IMR-90 (cell line): ENCODE data around the gene SHROOM3. TPM values are rescaled to one million over a fixed set of nuclear protein-coding genes. Genes with fewer than 3 reads are reported as not detected.
"Not testable (repeated sequence)": the region's sequence is repeated elsewhere in the genome, so short reads cannot be mapped to it uniquely, and the experiment has no call there.

Experiments
- ATAC-seq: fragments of 200-7000 bp; cut with Tn5 transposase; 2 replicates; pipeline ENCODE4 v1.9.1; 2020; ENCODE audit warnings: low read depth, mild to moderate bottlenecking, moderate library complexity
- BruUV-seq: library from RNA; stranded (reverse); fragments of 400-500 nt; replicated peaks from 2 replicates; lab custom pipeline; 2021; lab: Mats Ljungman, UMichigan
- CTCF ChIA-PET: fragments of 300-600 bp; formaldehyde crosslinking; extraction: SDS; loops from one replicate; lab custom pipeline; 2021; ENCODE audit warnings: antibody characterized with exemption; lab: Yijun Ruan, JAX
- POLR2A ChIA-PET: fragments of 300-600 bp; sonication (Branson Sonifier 250); formaldehyde crosslinking; loops from one replicate; lab custom pipeline; 2022; ENCODE audit warnings: antibody characterized with exemption; ENCODE audit not compliant: unreplicated experiment; lab: Charles Lee
- DNase-seq: peaks from one replicate; pipeline ENCODE4 v3.0.0; 2013
- H2AFZ ChIP-seq: replicated peaks from 2 replicates; pipeline ENCODE3; 2013; ENCODE audit warnings: low read length, mild to moderate bottlenecking; ENCODE audit not compliant: poor library complexity
- H2AK5ac ChIP-seq: 2 replicates; pipeline ENCODE4 v1.6.1; 2013; ENCODE audit warnings: low read depth, low read length, inconsistent platforms
- H2AK9ac ChIP-seq: replicated peaks from 2 replicates; pipeline ENCODE3; 2013; ENCODE audit warnings: mild to moderate bottlenecking, low read depth, low read length, moderate library complexity; ENCODE audit not compliant: poor library complexity
- H2BK120ac ChIP-seq: 2 replicates; pipeline ENCODE4 v1.6.1; 2013; ENCODE audit warnings: low read depth, low read length, inconsistent platforms
- H2BK15ac ChIP-seq: 3 replicates; pipeline ENCODE4 v1.6.1; 2013; ENCODE audit warnings: low read depth, low read length, inconsistent platforms
- H2BK20ac ChIP-seq: 2 replicates; pipeline ENCODE4 v1.6.1; 2013; ENCODE audit warnings: low read depth, mild to moderate bottlenecking, inconsistent platforms, low read length, moderate library complexity
- H2BK5ac ChIP-seq: 2 replicates; pipeline ENCODE4 v1.6.1; 2013; ENCODE audit warnings: mild to moderate bottlenecking, low read depth, low read length, inconsistent platforms; ENCODE audit not compliant: poor library complexity, severe bottlenecking
- H3K14ac ChIP-seq: replicated peaks from 2 replicates; pipeline ENCODE4 v1.6.1; 2013; ENCODE audit warnings: low read depth, low read length, inconsistent platforms
- H3K18ac ChIP-seq: 2 replicates; pipeline ENCODE4 v1.6.1; 2013; ENCODE audit warnings: low read depth, low read length, control low read depth
- H3K23ac ChIP-seq: 2 replicates; pipeline ENCODE4 v1.6.1; 2013; ENCODE audit warnings: low read depth, low read length, inconsistent platforms
- H3K27ac ChIP-seq: 2 replicates; pipeline ENCODE4 v1.5.1; 2013; ENCODE audit warnings: mild to moderate bottlenecking, control low read depth, low read length; ENCODE audit not compliant: insufficient read depth
- H3K27me3 ChIP-seq: 2 replicates; pipeline ENCODE4 v1.6.1; 2013; ENCODE audit warnings: low read length; ENCODE audit not compliant: control insufficient read depth, insufficient read depth
- H3K36me3 ChIP-seq: 2 replicates; pipeline ENCODE4 v1.6.1; 2013; ENCODE audit warnings: low read length, mixed read lengths; ENCODE audit not compliant: control insufficient read depth, insufficient read depth
- H3K4ac ChIP-seq: 2 replicates; pipeline ENCODE4 v1.6.1; 2013; ENCODE audit warnings: low read depth, low read length, inconsistent platforms
- H3K4me1 ChIP-seq: 2 replicates; pipeline ENCODE4 v1.6.1; 2013; ENCODE audit warnings: low read length, mixed read lengths; ENCODE audit not compliant: control insufficient read depth, insufficient read depth
- H3K4me2 ChIP-seq: 2 replicates; pipeline ENCODE4 v1.6.1; 2013; ENCODE audit warnings: low read depth, mild to moderate bottlenecking, control low read depth, low read length, moderate library complexity
- H3K4me3 ChIP-seq: 2 replicates; pipeline ENCODE4 v1.5.1; 2013; ENCODE audit warnings: low read depth, mild to moderate bottlenecking, control low read depth, low read length, moderate library complexity; ENCODE audit not compliant: insufficient read depth
- H3K56ac ChIP-seq: 2 replicates; pipeline ENCODE4 v1.6.1; 2013; ENCODE audit warnings: low read length, inconsistent platforms; ENCODE audit not compliant: insufficient read depth; ENCODE audit errors: extremely low read depth
- H3K79me1 ChIP-seq, 2 experiments: 2 replicates each; pipeline ENCODE4 v1.6.1; 2013; ENCODE audit warnings: low read length in 2 of 2, inconsistent platforms in 1 of 2, low read depth in 1 of 2
- H3K9ac ChIP-seq: 2 replicates; pipeline ENCODE4 v1.6.1; 2013; ENCODE audit warnings: low read depth, low read length, control low read depth
- H3K9me1 ChIP-seq: 2 replicates; pipeline ENCODE4 v1.6.1; 2013; ENCODE audit warnings: low read length, inconsistent platforms; ENCODE audit not compliant: insufficient read depth
- H3K9me3 ChIP-seq: 2 replicates; pipeline ENCODE4 v1.6.1; 2013; ENCODE audit warnings: low read length; ENCODE audit not compliant: control insufficient read depth, insufficient read depth
- H4K20me1 ChIP-seq: 2 replicates; pipeline ENCODE4 v1.6.1; 2013; ENCODE audit warnings: low read length, inconsistent platforms; ENCODE audit not compliant: insufficient read depth
- H4K5ac ChIP-seq: 2 replicates; pipeline ENCODE4 v1.6.1; 2013; ENCODE audit warnings: mild to moderate bottlenecking, low read depth, low read length, control low read depth
- H4K8ac ChIP-seq, 2 experiments: 2 replicates each; pipeline ENCODE4 v1.6.1; 2013; ENCODE audit warnings: low read depth in 2 of 2, low read length in 2 of 2, control low read depth in 1 of 2, inconsistent platforms in 1 of 2
- H4K91ac ChIP-seq: 2 replicates; pipeline ENCODE4 v1.6.1; 2013; ENCODE audit warnings: low read depth, low read length, inconsistent platforms; ENCODE audit not compliant: insufficient read depth
- dilution Hi-C: fragments of 300-500 bp; cut with HindIII; formaldehyde crosslinking; loops from one replicate; pipeline ENCODE4 v1.14.3; 2018; ENCODE audit warnings: low sequenced_read_pairs; ENCODE audit not compliant: unreplicated experiment
- in situ Hi-C: fragments of 300-500 bp; cut with MboI; formaldehyde crosslinking; loops from 3 replicates; pipeline ENCODE4 v1.14.3; 2019; ENCODE audit warnings: low sequenced_read_pairs, inconsistent platforms, mixed read lengths
- intact Hi-C: fragments of 100-400 bp; cut with micrococcal nuclease; formaldehyde crosslinking; loops from 2 replicates; pipeline ENCODE4 v1.10.0; 2022
- polyA plus RNA-seq, 3 experiments: library from polyadenylated mRNA; depleted of rRNA; stranded (reverse); fragments of >200 nt; gene quantifications; 2 replicates each; pipeline ENCODE4 v1.2.3, GENCODE V29; 2012; ENCODE audit warnings: low replicate concordance in 1 of 3
- total RNA-seq: library from RNA; depleted of rRNA; stranded (reverse); fragments of >200 nt; gene quantifications from 2 replicates; pipeline ENCODE4 v1.2.3, GENCODE V29; 2012

Gene SHROOM3
- total and polyA plus RNA-seq, 2 of the 4 experiments (the other 2 are of a cell fraction) = 10.8 to 19.5 TPM

DNA sequence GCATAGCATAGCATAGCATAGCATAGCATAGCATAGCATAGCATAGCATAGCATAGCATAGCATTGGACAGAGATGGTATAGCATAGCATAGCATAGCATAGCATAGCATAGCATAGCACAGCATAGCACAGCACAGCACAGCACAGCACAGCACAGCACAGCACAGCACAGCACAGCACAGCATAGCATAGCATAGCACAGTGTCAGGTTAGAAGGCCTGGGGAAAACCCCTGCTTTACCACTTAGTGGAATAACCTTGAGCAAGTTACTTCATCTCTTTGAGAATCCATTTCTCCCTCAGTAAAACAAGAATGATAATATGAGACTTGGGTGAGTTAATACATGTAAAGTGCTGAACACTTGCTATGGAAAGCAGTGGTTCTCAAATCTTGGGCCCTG is 173.5 kb downstream of the SHROOM3 start:
- H2AFZ ChIP-seq, H2AK9ac ChIP-seq, H3K27ac ChIP-seq, in situ Hi-C loops, CTCF ChIA-PET, H4K91ac ChIP-seq, DNase-seq, POLR2A ChIA-PET, H4K20me1 ChIP-seq, H2BK5ac ChIP-seq, H3K27me3 ChIP-seq, H3K4me3 ChIP-seq, H4K5ac ChIP-seq, H3K4me2 ChIP-seq, dilution Hi-C loops, H3K36me3 ChIP-seq, H3K18ac ChIP-seq, H3K14ac ChIP-seq, H3K9me3 ChIP-seq, BruUV-seq, ATAC-seq, H3K56ac ChIP-seq, H3K9ac ChIP-seq: not testable (repeated sequence)
- H2BK15ac ChIP-seq = peak overlapping the region; percentile 73; the same call in 1 of the 3 replicates
- peaks cover 29% of the 10 kb centered on the region for H3K9me1 ChIP-seq
- H2BK120ac ChIP-seq = peak overlapping the region; percentile 85
- peak overlapping the region; percentile 36; the same call in 1 of the 2 replicates for H2AK5ac ChIP-seq
- H3K79me1 ChIP-seq = peaks cover 6 to 26% of the 10 kb centered on the region in 2 experiments; a peak in 3 of 4 replicates
- peak overlapping the region in 1 of 2 experiments; percentile 40; a peak in 1 of 4 replicates for H4K8ac ChIP-seq
- intact Hi-C loops = loop anchor here (5.0 kb wide), 1 partner anchor 46 kb away; no protein-coding TSS in a partner anchor
- H3K4ac ChIP-seq = peak overlapping the region; percentile 90
- H3K4me1 ChIP-seq = peaks cover 13% of the 10 kb centered on the region
- H2BK20ac ChIP-seq = peak overlapping the region; percentile 63; the same call in 1 of the 2 replicates
- H3K23ac ChIP-seq = 0 out of 2 replicates have a peak overlapping the region, but pooled peaks have one; percentile 45
